Panc1 (cell line): ENCODE data around the gene CATSPERE.

ENCODE experiments used
- CTCF ChIP-seq: fragments of 450-650 bp; IDR thresholded peaks from 2 replicates; pipeline ENCODE4 v1.5.1; 2017; ENCODE audit warnings: mild to moderate bottlenecking
- TF ChIP-seq, protein P1 (sequence below), 2 experiments: IDR thresholded peaks; 2 replicates each; pipeline ENCODE4 v1.6.1; 2011 to 2012; ENCODE audit warnings: low read depth in 2 of 2, control low read depth in 1 of 2, low read length in 1 of 2, mild to moderate bottlenecking in 1 of 2, moderate library complexity in 1 of 2; ENCODE audit not compliant: insufficient read depth in 1 of 2

DNA sequence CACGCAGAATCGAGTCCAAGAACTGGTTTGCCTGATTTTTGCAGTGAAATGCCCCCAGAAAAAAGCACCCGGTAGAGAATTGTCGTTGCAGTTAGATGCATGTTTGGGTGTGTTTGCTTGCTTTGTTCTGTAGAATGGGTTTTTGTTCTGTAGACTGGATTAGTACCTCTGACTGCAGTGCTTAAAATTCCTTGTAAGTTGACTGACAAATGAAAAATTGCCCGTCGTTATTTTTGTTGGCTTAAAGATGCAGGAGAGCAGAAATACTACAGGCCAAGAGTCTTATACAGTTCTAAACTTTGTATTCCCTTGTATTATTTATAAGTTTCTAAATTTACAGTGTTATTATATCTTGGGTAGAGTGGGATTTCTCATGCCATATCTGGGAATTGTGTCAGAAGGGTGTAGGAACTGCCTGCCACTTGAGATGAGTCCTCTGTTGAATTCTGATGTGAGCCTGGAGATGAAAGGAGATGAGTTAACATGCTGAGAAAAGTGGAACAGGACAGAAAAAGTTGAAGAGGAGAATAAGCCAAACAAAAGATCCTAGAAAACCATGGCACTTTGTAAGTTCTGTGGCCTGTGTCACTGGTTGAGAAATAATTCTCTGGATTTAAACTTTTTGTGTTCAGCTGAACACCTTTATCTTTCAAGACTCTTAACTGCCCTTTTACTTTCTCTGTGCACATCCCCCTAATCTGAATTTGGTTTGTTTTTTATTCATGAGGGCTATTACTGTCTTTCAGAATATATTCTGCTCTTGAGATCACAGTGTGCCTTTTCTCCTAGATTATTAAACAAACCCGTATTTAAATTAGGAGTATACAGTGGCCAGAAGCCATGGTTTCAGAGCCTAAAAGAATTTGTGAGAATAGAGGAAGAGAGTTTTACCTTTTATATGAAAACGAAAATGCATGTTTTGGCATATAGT is 193.3 kb downstream of the CATSPERE start:
- TF ChIP-seq CTCF, result no peak
- TF ChIP-seq, protein P1, sequence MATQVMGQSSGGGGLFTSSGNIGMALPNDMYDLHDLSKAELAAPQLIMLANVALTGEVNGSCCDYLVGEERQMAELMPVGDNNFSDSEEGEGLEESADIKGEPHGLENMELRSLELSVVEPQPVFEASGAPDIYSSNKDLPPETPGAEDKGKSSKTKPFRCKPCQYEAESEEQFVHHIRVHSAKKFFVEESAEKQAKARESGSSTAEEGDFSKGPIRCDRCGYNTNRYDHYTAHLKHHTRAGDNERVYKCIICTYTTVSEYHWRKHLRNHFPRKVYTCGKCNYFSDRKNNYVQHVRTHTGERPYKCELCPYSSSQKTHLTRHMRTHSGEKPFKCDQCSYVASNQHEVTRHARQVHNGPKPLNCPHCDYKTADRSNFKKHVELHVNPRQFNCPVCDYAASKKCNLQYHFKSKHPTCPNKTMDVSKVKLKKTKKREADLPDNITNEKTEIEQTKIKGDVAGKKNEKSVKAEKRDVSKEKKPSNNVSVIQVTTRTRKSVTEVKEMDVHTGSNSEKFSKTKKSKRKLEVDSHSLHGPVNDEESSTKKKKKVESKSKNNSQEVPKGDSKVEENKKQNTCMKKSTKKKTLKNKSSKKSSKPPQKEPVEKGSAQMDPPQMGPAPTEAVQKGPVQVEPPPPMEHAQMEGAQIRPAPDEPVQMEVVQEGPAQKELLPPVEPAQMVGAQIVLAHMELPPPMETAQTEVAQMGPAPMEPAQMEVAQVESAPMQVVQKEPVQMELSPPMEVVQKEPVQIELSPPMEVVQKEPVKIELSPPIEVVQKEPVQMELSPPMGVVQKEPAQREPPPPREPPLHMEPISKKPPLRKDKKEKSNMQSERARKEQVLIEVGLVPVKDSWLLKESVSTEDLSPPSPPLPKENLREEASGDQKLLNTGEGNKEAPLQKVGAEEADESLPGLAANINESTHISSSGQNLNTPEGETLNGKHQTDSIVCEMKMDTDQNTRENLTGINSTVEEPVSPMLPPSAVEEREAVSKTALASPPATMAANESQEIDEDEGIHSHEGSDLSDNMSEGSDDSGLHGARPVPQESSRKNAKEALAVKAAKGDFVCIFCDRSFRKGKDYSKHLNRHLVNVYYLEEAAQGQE (IDR thresholded peaks at IDR 0.05; ENCODE audit: insufficient read depth in 1 of 2, low read depth in 2 of 2, low read length in 1 of 2), result no peak
